Stimulated activated CD4-positive, alpha-beta T cell treated with anti-CD3 and anti-CD28 coated beads, TNF-alpha, amount 100 ng/mL, for 24 hours (primary cell): ENCODE results near the gene HJURP.

ENCODE experiments used
- DNase-seq, 3 experiments: peaks; one replicate each; pipeline ENCODE4 v3.0.0-alpha.2; 2020; ENCODE audit warnings: low read depth in 3 of 3

The HJURP gene

DNA sequence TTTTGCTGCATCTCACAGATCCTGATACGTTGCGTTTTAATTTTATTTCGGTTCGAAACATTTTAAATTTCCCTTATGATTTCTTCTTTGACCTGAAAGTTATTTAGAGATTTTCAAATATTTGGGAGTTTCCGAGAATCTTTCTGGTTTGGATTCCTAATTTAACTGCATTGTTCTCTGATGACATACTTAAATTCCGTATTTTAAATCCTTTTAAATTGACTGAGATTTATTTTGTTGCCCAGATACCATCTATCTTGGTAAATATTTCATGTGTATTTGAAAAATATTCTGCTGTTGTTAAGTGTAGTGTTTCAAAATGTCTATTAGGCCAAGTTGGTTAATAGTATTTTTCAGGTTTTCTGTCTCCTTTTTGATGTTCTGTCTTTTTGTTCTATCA, 38.5 kb downstream of the HJURP start:
- no peak for DNase-seq

DNA sequence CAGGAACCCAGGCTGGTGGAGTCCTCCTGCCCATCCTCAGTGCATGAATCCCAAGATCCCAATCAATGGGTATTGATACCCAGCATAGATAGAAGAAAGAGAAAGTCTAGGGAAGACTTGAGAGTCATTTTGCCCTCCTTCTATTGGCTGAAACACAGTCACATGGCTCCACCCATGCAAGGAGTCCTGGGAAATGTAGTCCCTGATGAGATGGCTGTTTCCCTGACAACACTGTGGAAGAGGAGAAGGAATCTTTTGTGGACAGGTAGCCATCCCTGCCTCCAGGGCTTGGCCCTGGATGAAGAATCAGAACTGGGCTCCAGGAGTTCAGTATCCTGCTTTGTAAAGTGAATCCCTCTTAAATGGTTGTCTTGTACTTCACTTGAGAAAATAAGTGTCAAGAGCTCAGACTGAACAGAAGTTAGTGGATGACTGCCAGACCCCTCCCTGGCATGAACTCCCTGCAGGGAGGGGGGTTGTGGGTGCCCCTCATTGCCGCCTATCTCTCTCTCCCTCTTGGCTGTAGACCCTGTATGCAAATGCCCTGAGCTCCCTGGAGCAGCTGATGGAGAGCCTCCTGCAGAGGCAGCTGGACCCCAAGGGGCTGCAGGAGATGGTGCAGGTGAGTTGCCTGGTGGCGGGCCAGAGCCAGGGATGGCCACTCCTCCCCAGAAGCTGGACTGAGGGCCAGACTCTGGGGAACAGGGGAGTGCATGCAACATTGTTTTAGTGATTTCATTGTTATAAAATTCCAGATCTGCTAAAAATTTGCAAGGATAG, 40.1 kb downstream of the HJURP start:
- DNase-seq: no peak

DNA sequence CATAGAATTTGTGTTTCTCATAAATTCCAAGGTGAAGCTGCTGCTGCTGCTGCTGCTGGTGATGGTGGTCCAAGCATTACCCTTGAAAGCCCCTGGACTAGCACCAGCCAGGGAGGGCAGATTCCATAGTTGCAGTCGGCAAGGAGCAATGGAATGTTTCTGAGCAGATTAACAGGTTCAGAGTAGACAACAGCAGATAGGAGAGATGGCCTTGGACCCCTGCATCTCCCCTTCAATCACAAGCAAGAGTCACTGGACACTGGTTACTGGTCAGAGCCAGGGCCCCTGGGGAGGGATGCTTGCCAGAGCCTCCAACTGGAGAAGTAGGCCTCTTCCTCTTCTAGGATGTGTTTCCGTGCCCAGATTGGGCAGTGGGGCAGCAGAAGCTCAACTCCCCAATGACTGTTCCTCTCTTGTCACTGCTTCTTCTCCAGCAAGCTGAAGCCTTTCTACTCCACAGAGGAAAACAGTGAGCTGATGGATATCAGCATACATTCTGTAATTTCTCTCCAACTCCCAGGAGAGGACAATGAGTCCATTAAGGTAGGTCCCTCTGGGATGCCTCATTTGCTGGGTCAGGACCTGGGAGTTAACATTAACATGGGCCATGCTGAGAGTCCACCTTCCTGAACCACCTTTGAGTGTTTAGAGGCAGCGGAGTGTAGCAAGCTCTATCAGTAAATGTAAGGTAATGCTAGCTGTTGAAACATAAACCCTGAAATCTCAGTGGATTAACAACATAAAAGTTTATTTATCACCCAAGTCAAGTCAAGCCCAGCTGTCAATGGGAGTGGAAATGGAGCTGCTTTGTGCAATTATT, 40.9 kb downstream of the HJURP start:
- no peak for DNase-seq

GRCh38 chr2:233811732-233812131, 42.6 kb downstream of the HJURP start:
- DNase-seq: no peak

- DNase-seq: no peak
These were observed 43.2 kb downstream of the HJURP start for GRCh38 chr2:233811087-233811486.

GRCh38 chr2:233810385-233810784, 44.0 kb downstream of the HJURP start:
- no peak for DNase-seq

DNA sequence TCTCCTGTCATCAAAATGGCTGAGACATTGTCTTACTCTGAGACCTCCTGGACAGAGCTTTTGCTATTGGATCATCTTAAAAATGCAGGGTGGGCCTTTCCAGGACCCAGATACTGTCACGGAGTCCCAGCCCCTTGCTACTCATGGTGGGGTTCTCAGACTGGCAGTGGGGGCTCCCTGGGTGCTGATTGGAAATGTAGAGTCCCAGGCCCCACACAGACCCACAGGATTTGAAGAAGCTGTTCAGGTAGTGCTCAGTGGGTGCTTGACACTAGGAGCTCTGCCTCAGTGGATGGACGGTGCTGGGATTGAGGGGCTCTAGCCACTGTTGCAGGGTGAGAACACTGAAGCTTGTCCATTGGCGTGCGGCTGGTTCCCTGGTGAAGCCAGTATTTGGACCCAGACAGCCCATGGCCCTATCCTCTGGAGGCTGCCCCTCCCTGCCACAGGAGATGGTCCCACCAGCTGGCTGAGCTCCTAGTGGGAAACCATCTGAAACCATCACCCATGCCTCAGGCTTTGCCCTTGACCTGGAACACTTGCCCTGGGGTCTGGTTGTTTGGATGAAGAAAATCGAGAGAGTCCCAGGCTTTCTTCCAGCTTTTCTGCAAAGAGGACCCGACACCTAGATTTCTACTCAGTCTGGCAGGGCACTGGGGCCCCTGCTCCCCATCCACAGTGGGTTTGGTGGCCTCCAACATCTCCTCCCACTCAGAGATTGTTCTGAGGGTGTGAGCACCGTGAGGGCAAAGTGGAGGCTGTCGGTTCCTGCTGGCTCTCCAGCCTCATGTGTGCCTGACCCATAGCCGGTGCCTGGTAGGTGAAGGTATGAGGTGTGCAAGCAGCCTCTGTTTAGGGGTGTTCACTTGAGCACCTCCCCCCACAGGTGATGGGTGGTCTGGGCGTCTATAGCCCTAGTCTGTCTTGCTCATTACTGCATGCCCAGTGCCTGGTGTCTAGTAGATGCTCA, 46.1 kb downstream of the HJURP start:
- DNase-seq: no peak

DNA sequence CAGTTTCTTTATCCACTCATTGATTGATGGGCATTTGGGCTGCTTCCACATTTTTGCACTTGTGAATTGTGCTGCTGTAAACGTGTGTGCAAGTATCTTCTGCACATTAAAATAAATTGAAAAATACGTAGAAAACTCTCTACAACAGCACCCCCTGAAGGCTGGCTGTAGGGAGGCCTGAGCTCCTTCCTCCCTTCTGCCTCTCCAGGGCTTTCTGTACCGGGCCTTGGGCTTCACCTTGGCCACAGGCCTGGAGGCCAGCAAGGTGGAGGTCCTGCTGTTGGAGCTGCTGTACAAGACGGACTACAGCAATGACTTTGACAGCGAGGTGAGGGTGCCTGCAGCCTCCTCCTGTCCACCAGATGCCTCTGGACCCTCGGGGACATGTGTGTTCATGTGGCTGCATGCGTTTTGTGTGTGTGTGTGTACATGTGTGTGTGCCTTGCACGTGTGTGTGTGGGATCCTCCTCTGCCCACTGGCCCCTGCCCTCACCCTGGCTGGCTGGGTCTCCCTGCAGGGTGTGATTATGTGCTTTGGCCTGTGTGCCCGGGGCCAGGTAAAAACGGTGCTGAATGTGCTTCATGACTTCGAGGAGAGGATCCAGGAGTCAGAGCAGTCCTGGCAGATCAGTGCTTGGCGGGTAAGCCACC, 47.0 kb downstream of the HJURP start:
- no peak for DNase-seq

DNA sequence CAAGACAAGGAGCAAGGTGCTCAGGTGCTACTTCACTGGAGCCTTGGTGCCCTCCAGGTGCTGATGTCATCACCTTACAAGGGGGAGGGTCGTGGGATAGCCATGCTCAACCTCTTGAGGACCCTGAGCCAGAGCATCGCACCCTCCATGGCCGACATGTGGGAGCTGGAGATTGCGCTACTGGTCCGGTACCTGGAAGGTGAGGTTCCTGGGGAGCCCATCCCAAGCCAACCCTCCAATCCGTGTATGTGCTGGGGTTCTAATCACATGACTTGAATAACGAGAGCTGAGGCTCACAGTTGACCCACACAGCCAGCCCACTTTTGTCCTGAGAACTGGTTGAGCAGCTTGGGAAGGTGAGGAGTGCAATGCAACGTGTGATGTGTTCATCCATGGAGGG, 50.3 kb downstream of the HJURP start:
- DNase-seq: no peak

DNA sequence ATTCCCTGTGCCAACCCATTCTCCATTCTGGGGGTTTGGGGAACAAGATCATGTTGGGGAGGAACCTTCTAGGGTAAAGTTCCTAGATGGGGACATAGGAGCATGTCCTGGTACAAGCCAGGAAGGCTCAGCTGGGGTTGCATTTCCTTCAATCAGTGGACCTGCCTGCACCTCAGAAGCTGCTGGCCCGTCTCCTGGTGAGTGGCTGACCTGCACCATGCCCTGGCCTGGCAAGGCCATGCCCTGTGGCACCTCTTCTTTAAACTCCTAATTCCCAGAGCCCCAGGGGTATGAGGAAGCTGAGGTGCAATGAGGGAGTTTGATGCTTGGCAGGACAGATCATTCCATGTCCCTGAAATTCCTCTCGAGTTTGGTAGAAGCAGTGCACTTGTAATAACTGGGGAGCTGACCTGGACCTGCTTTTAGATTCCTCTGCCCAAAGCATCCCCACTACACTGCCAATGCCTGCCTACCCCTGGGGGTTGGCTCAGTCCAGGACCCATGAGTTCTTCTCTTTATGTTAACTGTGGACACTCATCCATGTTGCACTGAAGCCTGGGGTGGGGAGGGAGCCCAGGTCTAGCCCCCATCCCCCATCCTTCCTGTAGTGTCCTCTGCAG, 50.9 kb downstream of the HJURP start:
- no peak for DNase-seq

DNA sequence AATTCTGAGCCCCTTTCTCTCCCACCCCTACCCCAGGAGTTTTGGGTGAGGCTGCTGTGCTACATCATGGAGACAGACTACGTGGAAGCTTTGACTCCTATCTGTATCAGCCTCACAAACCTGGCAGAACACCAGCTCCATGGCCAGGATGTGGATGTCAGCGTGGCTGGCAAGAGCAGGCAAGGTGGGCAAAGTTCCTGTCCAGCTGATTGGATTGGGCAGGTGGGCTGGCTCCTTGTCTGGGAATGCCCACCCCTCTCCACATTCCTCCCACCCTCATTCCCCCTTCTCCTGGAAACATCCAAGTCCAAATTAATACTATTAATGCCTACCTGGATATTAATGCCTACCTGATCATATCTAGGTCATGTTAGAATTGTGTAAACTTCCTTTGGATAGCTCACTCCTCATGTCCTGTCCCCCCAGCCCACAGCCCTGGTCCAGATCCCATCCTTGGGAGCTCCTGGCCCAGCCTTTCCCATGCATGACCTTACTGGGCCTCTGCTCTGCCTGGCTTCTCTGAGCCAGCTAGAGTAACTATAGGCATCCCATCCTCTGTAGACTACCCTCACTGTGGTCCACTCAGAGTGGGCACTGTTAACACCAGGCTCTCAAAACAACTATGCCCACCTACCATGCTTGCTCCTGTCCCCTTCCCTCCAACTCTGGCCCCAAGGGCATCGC, 52.1 kb downstream of the HJURP start:
- DNase-seq: no peak

DNA sequence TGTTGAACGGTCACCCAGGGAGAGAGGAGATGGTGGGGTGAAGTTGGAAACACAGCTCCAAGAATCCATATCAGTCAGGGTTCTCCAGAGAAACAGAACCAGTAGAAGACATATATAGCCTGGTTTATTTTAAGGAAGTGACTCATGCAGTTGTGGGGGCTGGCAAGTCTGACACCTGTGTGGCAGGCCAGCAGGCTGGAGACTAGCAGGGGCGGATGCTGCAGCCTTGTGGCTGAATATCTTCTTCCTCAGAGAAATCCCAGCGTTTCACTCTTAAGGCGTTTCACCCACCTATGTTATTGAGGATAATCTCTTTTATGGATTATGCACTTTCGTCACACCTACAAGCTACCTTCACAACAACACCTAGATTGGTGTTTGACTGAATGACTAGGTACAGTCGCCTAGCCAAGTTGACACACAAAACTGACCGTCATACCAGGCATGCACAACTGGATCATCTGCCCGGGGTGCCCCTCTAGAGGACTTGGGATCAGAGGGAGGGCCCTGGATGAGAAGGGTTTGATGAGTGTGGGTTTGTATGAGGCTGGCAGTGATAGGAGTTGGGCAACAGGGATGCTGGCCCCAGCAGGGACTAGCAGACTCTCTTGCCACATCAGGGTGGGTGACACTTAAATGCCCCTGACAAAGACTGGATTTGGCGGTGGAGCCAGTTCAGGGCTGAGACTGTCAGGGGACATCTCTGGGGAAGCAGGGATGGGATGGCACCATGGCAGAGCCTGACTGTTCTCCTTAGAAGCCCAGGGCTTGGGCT, 52.8 kb downstream of the HJURP start:
- no peak for DNase-seq

DNA sequence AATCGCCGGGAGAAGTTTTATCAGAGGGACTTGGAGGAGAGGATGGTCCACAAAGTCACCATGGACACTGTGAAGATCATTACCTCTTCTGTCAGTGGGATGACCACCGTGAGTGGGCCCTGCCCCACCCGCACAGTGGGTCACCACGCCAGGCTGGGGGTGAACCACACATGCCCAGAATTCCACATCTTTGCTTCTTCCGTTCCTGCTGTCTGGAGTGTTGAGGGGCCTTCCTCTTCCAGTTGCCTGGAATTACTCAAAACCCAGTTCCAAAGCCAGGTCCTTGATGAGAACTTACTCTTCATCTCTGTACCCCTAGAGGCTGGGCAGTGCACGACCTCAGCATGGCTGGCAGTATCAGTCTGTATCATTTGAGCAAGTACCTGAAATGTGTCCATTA, 54.1 kb downstream of the HJURP start:
- DNase-seq: no peak

DNA sequence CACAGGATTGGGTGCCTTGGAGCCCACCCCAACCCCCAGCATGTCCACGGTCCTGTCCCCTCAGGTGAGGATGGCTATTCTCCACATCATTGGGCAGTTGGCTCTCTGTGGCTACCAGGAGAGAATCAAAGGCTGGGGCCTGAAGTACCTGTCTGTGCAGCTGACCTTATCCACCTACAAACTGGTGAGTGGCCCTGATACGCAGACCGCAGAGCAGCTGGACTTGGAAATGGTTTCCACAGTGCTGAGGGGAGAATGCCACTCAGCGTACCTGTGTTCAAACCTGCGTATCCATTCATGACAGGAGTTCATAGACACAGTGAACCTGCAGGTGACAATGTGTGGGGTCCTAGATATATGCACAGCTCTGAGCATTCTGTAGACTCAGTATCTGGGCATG, 54.6 kb downstream of the HJURP start:
- no peak for DNase-seq

DNA sequence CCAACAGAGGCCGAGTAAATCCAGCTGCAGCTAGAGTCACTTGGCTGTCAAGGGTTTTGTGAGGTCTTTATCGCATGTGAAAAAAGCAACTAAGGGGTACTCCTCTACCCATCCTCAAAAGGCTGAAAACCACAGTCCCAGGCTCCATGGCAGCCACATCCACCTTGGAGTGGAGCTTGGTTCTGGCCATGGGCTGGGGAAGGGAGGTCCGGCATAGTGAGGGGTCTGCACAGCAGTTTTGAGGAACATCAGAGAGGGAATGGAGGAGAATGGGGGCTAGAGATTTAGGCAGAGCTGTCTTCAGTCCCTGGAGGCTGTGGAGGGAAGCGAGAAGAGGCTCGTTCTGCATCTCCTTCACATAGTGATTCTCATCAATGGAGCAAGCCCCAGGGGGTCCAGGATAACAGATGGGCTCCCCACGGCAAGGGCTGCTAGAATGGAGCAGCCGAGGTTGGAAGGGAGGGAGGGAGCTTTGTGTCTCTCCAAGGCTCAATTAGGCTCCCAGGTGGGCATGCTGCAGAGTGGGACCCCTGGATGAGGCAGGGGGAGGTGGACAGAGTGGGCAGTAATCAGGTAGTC, 55.2 kb downstream of the HJURP start:
- DNase-seq: no peak

DNA sequence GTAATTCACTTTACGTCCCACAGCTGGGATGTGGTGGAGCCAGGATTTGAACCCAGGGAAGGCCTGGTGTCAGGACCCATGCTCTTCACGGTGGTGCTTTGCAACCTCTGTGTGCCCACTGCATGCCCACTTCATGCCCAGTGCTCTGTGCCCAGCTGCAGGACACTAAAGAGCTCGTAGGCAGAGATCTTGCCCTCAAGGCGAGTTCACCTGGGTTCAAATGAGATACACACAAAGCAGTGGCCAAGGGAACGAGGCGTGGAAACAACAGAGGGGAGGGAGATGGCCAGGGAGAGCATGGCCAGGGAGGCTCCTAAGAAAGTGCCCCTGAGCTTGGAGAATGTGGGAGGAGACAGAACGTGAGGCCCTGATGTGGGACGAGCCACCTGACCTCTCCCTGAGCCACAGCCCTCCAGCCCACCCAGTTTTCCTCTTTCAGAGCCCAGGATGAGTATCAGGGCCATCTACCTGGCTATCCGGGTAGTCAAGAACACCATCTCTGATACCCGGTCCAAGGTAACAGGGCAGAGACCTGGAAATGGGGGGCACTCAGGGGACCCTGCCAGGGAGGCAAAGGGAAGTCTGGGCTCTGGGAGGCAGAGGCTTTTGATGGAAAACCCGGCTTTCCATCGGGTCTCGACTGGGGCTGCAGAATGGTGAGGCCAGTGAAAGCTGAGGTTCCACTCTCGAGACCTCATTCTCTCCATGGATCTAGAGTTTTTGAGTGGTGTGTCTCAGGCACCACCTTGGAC, 55.8 kb downstream of the HJURP start:
- no peak for DNase-seq

- no peak for DNase-seq
These were observed 58.1 kb downstream of the HJURP start for GRCh38 chr2:233796254-233796653.

DNA sequence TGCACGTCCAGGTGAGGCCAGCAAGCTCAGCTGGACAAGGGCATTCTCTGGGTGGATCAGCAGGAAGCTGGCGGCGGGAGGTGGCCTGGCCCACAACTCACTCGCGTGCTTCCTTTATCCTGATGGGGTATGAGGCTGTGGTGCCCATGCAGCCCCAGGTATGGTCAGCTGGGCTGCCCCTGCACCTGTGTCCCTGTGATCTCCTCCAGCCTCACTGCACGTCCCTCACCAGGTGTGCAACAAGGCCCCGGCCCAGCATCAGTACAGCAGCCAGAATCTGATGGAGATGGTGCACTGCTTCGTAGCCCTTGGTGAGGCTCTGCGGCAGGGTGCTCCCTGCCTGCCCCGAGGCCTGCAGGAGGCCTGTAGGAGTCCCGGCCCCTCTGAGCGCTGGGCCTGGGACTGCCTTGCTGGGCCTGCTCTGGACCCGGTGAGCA, 58.6 kb downstream of the HJURP start:
- no peak for DNase-seq
